HTR-8/SVneo (cell line): ENCODE data around the gene CETN1.

Source experiments
- DNase-seq: peaks from one replicate; pipeline ENCODE4 v3.0.0; 2011; ENCODE audit warnings: low spot score, mixed read lengths; ENCODE audit not compliant: insufficient read length
- FAIRE-seq: peaks from 2 replicates; lab custom pipeline; 2011; peaks lifted over from hg19 to GRCh38; lab: Jason Lieb, UNC

The CETN1 gene

GRCh38 chr18:618618-619017 lies 38.4 kb downstream of the CETN1 start:
- FAIRE-seq = no peak

GRCh38 chr18:621291-622043 lies 41.3 kb downstream of the CETN1 start:
- FAIRE-seq (no peak), DNase-seq (no peak)

More at GRCh38 chr18:618618-619017, 38.4 kb downstream of the CETN1 start:
- no peak for DNase-seq

- no peak for DNase-seq
- no peak for FAIRE-seq
Measured at GRCh38 chr18:622289-622688, 42.1 kb downstream of the CETN1 start.

- DNase-seq (peak; percentile 37), FAIRE-seq (no peak)
Measured at GRCh38 chr18:623761-624620, 43.8 kb downstream of the CETN1 start.

- no peak for DNase-seq
- no peak for FAIRE-seq
Measured at GRCh38 chr18:627231-627630, 47.1 kb downstream of the CETN1 start.

- no peak for FAIRE-seq
- DNase-seq = no peak
Measured at GRCh38 chr18:629269-630150, 49.3 kb downstream of the CETN1 start.

GRCh38 chr18:631560-631959 lies 51.4 kb downstream of the CETN1 start:
- DNase-seq = no peak
- FAIRE-seq = no peak
